KBM-7 (cell line): ENCODE measurements around the gene CHRNA4.

Experiments
- DNase-seq: peaks from one replicate; pipeline ENCODE4 v3.0.0-alpha.2; 2015
- in situ Hi-C: fragments of 300-500 bp; cut with MboI; formaldehyde crosslinking; loops from 2 replicates; pipeline ENCODE4 v1.14.3; 2020; ENCODE audit warnings: low sequenced_read_pairs, low pct_unique_long_range_greater_than_20kb, mixed read lengths

The CHRNA4 gene

DNA sequence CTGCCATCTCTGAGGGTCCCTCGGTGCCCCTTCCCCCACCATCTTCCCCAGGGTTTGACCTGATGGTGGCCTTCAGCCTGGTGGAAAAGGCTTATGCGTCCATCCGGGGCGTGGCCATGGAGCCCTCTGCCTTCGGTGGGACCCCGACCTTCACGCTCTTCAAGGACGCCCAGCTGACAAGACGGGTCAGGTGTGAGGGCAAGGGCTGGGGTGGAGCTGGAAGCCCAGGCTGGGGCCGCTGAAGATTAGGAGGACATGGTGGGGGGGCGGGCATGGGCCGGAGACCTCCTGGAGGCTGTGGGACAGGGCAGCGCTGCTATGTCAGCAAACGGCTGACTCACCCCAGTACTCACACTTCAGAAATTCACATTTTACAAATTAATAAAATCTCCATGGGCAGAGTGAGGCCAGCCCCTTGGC is 44.6 kb downstream of the CHRNA4 start:
- no peak for DNase-seq
- in situ Hi-C loops: no loop called here

DNA sequence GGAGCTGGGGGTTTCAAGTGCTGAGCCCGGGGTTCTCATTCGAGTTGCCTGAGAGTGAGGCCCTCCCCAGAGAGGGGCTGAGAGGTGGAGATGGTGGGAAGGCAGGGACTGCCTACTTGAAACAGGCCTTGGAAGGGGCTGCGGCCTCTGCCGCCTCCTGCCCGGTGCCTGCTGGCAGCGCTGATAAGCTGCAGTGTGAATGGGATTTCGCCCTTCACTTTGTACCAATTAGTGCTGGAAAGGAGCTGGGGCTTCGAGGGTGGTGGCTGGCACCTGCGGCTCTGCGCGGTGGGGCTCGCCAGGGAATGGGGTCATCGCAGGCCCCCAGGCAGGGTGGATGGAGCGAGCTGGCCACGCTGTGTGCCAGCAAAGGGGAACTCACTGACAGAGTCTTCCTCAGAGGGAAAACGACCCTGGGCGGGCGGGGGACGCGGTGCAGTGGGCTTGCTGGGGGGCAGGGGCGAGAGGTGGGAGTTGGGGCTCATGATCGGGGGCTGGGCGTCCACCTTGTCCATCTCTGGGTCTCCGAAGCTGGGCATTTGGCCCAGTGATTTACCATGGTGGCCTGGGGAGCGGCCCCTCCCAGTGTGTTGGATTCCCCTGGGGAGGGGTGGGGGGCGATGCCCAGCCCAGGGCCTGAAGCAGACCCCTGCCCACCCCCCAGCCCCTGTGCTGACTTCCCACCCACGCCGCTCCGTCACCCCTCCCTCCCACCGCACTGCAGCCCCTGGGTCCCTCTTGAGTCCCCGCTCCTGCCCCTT is 45.2 kb downstream of the CHRNA4 start:
- no peak for DNase-seq
- in situ Hi-C loops: no loop called here

DNA sequence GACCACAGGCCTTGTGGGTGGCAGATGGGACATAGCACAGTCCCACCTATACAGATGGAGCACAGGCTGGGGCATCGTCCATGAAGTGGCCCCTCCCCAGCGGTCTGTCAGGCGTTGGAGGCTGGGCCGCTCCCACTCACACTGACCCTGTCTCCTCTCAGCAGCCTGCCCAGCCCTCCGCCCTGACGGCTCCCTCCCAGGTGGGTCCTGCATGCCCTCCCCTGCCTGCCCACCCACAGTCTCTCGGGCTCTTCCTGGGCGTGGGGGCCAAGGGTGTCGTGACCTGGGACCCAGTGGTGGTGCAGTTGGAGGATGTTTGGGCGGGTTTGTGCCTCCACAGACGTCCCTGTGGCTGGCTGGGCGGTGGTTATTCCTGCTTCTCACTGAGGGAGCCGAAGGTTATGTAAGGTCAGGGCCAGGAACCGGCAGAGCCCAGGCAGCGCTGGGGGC is 45.9 kb downstream of the CHRNA4 start:
- no peak for DNase-seq
- in situ Hi-C loops: no loop called here

DNA sequence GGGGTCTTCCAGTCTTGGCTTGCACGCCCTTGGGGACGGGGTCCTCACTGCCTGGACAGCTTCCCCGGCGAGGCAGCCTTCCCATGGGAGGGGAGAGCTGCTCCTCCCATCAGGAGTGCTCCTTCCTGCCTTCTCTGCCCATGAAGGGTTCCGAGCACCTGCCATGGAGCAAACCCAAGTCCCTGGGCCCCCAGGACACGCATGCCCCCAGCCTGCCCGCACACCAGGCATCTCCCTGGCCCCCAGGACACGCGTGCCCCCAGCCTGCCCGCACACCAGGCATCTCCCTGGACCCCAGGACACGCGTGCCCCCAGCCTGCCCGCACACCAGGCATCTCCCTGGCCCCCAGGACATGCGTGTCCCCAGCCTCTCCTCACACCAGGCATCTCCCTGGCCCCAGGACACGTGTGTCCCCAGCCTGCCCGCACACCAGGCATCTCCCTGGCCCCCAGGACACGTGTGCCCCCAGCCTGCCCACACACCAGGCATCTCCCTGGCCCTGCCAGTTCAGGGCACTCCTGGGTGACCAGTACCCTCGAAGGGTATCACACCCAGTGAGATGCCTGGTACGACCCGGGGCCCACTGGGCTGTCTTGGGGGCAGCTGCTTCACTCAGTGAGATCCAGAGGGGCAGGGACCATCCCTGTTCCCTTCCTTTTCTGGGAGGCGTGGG is 46.4 kb downstream of the CHRNA4 start:
- in situ Hi-C loops: no loop called here
- DNase-seq: no peak

DNA sequence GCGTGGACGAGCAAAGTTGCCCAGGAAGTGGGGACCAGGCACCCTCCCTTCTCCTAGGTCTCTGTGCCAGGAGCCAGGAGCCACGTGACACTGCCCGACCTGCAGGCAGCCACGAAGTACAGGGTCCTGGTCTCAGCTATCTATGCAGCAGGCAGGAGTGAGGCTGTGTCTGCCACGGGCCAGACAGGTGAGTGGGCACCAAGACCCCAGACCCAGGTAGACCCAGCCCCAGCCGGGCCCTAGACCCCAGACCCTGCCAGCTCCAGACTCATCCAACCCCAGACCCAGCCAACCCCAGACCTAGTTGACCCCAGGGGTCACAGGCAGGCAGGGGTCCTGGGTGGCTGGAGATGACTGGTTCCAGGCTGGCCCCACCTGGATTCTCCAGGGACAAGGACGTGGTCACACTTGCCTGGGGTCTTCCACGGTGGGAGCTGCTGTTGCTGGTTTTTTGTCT is 47.1 kb downstream of the CHRNA4 start:
- no peak for DNase-seq

DNA sequence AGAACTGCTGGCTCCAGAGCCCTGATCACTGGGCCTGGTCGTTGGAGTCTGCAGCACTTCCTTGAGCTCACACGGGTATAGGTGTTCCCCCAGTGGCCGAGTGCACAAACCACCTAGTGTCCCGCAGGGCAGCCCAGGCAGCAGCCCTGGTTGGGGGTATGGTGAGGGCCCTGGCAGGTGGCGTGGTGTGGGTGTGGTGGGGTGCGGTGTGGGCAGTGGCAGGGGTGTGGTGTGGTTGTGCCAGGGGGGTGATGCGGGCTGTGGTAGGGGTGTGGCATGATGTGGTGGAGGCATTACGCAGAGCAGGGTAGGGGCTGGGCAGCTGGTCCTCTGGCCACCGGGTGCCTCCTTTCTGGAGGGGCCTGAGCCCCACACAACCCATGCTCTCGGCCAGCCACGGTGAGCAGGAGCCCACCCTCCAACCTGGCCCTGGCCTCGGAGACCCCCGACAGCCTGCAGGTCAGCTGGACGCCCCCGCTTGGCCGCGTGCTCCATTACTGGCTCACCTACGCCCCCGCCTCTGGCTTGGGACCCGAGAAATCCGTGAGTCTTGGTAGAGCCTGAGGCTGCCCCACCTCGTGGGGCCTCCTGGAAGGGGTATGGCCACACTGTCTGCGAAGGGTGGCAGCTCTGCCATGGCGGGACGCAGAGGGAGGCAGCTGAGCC is 47.7 kb downstream of the CHRNA4 start:
- no peak for DNase-seq
- in situ Hi-C loops: no loop called here

More for the DNA sequence above, 47.1 kb downstream of the CHRNA4 start:
- in situ Hi-C loops: no loop called here

DNA sequence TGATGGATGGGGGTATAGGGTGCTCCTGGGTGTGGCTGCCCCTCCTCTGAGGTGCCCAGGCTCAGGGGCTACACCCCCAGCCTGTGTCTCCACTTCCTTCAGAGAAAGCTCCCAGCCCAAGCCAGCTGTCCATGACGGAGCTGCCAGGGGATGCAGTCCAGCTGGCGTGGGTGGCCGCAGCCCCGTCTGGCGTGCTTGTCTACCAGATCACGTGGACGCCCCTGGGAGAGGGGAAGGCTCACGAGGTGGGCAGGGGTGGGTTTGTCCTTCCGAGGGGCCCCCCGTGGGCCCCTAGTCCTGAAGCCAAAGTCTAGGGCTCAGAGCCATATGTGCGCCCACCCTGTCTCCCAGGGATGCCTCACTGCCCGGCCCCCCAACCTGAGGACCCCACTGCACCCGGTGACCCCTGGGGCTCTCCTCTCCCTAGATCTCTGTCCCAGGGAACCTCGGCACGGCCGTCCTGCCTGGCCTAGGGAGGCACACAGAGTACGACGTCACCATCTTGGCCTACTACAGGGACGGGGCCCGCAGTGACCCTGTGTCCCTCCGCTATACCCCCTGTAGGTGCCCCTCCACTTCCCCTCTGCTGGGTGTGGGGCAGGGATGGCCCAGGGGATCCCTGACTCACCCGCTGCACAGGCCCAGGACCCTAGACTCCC is 48.3 kb downstream of the CHRNA4 start:
- in situ Hi-C loops: no loop called here
- no peak for DNase-seq

DNA sequence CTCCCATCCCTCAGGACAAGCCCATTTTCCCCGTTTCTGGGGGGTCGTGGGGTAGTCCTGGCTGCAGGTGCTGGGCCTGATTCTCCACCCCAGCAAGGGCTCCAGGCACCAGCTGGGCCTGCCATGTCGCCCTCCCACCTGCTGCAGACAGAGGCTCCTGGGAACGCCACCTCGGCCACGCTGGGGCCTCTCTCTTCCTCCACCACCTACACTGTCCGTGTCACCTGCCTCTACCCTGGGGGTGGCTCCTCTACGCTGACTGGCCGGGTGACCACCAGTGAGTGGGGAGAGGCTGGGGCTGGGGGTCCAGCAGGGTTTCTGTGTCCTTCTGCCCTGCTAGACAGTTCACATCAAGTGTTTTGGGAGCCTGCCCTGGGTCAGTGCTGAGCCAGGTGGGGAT is 48.9 kb downstream of the CHRNA4 start:
- in situ Hi-C loops: no loop called here

DNA sequence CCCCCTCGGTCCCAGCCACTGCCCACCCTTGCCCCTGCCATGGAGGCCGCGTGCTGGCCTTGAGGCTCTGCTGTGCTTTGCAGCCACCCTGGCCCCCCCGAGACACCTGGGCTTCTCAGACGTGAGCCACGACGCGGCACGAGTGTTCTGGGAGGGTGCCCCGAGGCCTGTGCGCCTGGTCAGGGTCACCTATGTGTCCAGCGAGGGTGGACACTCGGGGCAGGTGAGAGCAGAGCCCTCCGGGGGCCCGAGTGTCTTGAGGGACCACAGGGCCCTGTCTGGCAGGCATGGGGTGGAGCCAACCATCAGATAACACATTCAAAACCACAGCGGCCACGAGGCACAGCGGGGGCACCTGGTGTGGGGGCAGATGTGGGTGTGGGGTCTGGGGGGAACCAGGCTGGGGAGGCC is 49.3 kb downstream of the CHRNA4 start:
- no peak for DNase-seq
- in situ Hi-C loops: no loop called here

More for the DNA sequence above, 48.9 kb downstream of the CHRNA4 start:
- DNase-seq: no peak

DNA sequence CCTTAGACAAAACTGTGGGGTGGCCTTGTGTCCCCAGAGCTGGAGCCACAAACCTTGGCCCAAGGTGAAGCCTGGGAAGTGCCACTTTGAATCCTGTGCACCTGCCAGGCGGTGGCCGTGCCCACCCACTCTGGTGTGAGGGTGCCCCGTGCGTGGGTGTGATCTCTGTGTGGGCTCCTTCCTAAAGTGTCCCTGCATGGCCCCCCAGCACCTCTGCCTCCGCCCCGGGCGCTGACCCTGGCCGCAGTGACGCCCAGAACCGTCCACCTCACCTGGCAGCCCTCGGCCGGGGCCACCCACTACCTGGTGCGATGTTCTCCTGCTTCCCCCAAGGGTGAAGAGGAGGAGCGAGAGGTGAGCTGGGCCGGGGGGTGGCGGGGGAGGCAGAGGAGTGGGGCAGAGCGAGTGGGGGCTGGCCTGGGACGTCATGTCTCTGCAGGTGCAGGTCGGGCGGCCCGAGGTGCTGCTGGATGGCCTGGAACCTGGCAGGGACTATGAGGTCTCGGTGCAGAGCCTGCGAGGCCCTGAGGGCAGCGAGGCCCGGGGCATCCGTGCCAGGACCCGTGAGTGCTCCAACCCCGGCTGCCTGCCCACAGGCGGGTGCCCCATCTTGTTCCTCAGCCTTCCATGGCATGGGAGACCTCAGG is 49.8 kb downstream of the CHRNA4 start:
- in situ Hi-C loops: no loop called here
- DNase-seq: no peak

DNA sequence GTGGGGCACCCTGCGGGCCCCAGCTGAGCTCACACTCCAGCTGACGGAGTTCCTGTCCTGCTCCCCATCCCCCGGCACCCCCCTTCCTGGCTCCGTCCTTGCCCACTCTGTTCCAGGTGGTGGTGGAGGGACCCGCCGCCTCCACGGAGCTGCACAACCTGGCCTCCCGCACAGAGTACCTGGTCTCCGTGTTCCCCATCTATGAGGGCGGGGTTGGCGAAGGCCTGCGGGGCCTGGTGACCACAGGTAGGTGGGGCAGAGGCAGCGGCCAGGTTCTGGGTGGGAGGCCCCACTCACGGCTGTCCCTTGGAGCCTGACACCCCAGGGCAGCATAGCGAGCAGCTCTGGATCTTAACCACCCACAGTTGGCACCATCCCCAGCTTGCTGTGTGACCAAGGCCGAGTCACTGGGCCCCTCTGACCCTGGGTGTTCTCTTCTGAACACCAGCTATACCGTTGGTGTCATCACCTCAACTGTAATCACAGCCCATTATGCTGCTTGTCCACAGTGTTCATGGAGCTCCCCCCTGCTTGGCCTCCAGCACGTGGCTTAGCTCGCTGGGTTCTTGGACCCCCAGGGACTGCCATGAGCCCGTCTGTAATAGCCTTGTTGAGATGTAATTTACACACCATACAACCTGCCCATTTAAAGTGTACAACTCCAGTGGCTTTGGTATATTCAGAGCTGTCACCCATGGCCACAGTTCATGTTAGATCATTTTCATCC is 50.7 kb downstream of the CHRNA4 start:
- DNase-seq: no peak
- in situ Hi-C loops: no loop called here

DNA sequence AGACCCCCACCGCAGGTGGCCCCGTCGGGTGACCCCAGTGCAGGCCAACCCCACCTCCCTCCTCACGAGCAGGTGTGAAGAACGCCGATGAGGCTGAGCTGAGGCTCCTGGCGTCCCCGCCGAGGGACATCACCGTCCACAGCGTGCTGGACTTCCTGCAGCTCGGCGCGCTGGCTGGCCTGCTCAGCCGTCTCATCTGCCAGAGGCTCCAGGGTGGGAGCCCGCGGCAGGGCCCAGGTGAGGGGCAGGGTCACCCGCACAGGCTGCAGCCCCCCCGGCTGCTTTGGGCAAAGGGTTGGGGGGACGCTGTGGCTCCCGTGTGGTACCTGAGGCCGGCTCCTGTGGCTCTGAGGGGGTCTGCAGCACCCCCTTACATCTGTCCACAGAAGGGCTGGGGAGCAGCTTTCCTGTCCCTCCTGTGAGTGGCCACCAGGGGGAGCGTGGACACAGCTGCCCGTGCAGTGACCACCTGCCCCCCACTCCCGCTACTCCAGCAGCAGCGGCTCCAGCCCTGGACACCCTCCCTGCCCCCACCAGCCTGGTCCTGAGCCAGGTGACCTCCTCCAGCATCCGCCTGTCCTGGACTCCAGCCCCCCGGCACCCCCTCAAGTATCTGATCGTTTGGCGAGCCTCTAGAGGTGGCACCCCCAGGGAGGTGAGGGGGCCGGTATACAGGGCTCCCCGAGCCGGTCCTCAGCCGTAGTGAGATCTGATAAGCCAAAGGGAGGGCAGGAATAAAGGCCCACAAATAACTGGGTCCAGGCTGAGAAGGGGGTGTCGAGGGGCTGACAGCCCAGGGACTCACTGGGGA is 51.7 kb downstream of the CHRNA4 start:
- peak; percentile 18 for DNase-seq
- in situ Hi-C loops: no loop called here

DNA sequence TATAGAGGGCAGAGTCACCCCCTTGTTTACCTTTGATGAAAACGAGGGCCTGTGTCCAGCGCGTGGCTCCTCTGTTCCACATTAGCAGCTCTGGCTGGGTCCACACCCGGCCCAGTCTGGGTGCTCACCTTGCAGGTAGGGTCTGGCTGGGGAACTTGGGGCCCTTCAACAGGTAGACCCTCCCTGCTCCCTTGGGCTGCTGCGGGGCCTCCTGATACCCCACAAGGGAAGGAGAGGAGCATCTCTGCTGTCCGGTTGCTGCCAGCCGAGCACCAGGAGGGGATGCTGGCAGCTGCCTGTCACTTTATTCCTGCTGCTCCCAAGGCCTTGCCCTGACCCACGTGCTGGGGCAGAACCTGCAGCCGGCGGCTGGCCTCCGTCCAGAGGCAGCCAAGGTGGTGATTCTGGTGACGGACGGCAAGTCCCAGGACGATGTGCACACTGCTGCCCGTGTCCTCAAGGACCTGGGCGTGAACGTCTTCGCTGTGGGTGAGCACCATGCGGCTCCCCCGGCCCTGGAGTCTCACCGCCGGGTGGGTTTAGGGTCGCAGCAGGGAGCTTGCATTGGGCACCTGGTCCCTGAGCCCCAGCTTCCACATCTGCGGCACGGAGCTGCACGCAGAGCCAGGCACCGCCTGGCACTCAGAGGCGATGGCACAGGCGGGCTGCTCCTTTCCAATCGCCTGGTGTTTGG is 52.8 kb downstream of the CHRNA4 start:
- no peak for DNase-seq
- in situ Hi-C loops: no loop called here

DNA sequence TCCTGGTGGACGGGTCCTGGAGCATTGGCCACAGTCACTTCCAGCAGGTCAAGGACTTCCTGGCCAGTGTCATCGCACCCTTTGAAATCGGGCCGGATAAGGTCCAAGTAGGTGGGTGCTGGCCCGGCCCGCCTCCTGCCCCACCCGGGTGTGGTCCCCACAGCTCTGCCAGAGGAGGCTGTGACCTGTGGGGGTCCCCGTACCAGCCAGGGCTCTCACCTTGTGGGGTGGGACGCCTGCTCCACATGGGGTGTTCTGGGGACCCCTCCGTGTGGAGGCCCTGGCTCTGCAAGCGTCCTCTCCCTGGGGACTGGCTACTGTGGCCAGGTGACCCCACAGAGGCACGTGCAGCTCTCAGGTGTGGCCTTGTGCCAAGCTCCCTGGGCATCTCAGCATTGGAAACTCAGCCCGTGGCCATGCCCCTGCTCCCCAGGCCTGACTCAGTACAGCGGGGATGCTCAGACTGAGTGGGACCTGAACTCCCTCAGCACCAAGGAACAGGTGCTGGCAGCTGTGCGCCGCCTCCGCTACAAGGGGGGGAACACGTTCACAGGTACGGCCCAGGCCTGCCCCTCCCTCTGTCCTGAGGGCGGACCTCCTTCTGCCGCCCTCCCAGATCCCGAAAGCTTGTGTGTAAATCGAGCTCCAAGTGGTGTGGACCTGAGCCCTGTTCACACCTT is 53.5 kb downstream of the CHRNA4 start:
- in situ Hi-C loops: no loop called here
- no peak for DNase-seq

DNA sequence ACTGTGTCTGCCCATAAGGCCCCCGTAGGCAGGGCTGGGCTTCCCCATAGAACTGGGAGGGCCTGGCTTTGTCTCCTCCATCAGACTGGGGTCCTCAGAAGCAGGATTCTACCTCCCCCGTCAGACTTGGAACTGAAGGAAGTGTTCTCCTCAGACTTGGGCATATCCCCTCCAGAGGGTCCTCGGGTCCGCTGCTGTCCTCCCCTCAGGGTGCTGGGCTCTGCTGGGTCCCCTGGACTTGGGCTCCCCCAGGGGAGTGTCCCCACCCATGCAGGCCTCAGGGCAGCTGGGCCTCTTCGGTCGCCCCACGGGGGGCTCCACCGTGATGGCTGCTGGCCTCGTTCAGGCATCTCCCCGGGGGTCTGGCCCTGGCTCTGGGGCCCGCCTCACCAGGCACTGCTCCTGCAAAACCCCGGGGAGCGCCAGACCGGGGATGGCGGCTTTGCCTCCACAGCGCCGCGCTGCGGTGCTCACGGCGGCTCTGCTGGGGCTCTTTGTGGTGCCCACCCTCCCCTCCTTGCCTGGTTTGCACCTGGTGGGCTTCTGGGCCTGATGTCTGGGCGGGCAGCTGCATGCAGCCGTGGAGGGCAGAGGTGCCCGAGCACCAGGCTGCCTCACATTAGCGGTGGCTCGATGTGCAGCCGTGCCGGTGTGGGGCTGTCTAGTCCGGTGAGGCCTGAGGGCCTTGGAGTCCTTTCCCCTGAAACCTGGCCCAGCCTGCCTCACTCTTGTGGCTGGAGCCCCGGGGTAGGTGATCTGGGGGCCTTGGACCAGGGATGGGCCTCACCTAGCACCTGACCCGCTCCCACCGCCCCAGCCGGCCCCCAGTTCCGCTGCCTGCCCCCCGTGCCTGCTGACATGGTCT is 54.2 kb downstream of the CHRNA4 start:
- no peak for DNase-seq
- in situ Hi-C loops: no loop called here
